Ascending aorta (tissue), 2 donors: ENCODE results near the gene TNKS2. TPM values are rescaled to one million over a fixed set of nuclear protein-coding genes. Genes with fewer than 3 reads are reported as not detected.

Experiments
- DNase-seq, 2 donors: peaks; one replicate each; pipeline ENCODE4 v3.0.0-alpha.2; 2019; ENCODE audit warnings: low spot score in 2 of 2
- H3K27ac ChIP-seq, 2 donors: fragments of 200-600 bp; sonication (generic); one replicate each; pipeline ENCODE4 v1.5.1; 2016 to 2017; ENCODE audit warnings: mild to moderate bottlenecking in 1 of 2
- H3K27me3 ChIP-seq: fragments of 200-600 bp; sonication (generic); one replicate; pipeline ENCODE4 v1.5.1; 2017
- H3K36me3 ChIP-seq, 2 donors: fragments of 200-600 bp; sonication (generic); one replicate each; pipeline ENCODE4 v1.5.1; 2016
- H3K4me1 ChIP-seq, 2 donors: fragments of 200-600 bp; sonication (generic); one replicate each; pipeline ENCODE4 v1.5.1; 2016 to 2017; ENCODE audit warnings: mild to moderate bottlenecking in 1 of 2
- H3K4me3 ChIP-seq, 2 donors: fragments of 200-600 bp; sonication (generic); one replicate each; pipeline ENCODE4 v1.5.1; 2016 to 2017; ENCODE audit warnings: mild to moderate bottlenecking in 1 of 2
- H3K9me3 ChIP-seq, 2 donors: fragments of 200-600 bp; sonication (generic); one replicate each; pipeline ENCODE4 v1.5.1; 2016
- intact Hi-C: fragments of 100-400 bp; cut with DNase I; formaldehyde crosslinking; loops from one replicate; pipeline ENCODE4 v1.15.1; 2023
- total RNA-seq: library from RNA; depleted of rRNA; stranded (reverse); fragments of >200 nt; gene quantifications from one replicate; pipeline ENCODE4 v1.1.0, GENCODE V29; 2016
- TF ChIP-seq, protein P1 (sequence below), 3 experiments: fragments of 200-600 bp in 2 of 3; fragments of 450-650 bp in 1 of 3; sonication (generic) in 2 of 3; IDR thresholded peaks; one replicate each; pipeline ENCODE4 v1.5.1; 2016 to 2019; ENCODE audit warnings: antibody characterized with exemption in 3 of 3, mild to moderate bottlenecking in 1 of 3, moderate library complexity in 1 of 3

The TNKS2 gene
- total RNA-seq, 1 donor from 2014 or later: 26.4 TPM

- no peaks in the 10 kb centered on the region for H3K36me3 ChIP-seq
- peak overlapping the region; percentile 77 to 85 for H3K27ac ChIP-seq
- no peaks in the 10 kb centered on the region for H3K9me3 ChIP-seq
- peaks cover 0 to 6% of the 10 kb centered on the region in 2 donors for H3K4me1 ChIP-seq
- intact Hi-C loops: loop anchor here (2.0 to 5.0 kb wide), 2 partner anchors 22 to 51 kb away; no protein-coding TSS in a partner anchor
- TF ChIP-seq, protein P1, sequence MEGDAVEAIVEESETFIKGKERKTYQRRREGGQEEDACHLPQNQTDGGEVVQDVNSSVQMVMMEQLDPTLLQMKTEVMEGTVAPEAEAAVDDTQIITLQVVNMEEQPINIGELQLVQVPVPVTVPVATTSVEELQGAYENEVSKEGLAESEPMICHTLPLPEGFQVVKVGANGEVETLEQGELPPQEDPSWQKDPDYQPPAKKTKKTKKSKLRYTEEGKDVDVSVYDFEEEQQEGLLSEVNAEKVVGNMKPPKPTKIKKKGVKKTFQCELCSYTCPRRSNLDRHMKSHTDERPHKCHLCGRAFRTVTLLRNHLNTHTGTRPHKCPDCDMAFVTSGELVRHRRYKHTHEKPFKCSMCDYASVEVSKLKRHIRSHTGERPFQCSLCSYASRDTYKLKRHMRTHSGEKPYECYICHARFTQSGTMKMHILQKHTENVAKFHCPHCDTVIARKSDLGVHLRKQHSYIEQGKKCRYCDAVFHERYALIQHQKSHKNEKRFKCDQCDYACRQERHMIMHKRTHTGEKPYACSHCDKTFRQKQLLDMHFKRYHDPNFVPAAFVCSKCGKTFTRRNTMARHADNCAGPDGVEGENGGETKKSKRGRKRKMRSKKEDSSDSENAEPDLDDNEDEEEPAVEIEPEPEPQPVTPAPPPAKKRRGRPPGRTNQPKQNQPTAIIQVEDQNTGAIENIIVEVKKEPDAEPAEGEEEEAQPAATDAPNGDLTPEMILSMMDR (IDR thresholded peaks at IDR 0.05): peak in 2 of 3 experiments; percentile 38 to 49
- no peaks in the 10 kb centered on the region for H3K27me3 ChIP-seq
- DNase-seq: peak in 1 of 2 donors; percentile 86
- H3K4me3 ChIP-seq: peak overlapping the region; percentile 88 to 91
Observed at GRCh38 chr10:91908337-91909116, 110.3 kb downstream of the TNKS2 start.

DNA sequence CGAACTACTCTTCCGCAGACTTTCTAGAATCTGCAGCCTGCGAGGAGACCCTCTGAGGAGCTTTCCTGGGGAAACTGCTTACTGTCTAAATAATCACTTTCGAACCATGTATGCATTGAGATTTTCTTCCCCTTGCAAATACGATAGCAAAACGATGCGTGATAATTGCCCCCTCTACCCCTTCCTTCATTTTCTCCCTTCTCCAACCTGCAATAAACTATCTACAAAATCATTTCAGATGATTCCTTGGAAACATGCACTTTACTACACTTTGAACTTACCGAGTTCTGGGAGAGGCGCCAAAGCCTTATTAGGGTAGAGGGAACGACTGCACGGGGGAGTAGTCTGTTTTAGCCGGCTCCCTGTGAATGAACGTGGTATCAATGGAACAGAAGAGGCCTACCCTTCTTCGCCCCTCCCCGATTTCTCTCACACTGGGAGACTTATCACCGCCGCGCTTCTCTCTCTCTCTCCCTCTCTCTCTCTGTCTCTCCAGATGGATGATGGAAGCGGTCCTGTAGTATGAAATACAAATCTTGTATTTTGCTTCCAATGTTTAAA is 111.0 kb downstream of the TNKS2 start, which contains the start of gene FGFBP3:
TSS of gene FGFBP3 (minus strand) at position 370 of the 561 bp plus-strand sequence. CDS start 517 bp downstream, outside the sequence.
- intact Hi-C loops: loop anchor here (2.0 to 5.0 kb wide), 2 partner anchors 22 to 52 kb away; no protein-coding TSS in a partner anchor
- peaks cover 0 to 6% of the 10 kb centered on the region in 2 donors for H3K4me1 ChIP-seq
- no peak for DNase-seq
- H3K36me3 ChIP-seq: no peaks in the 10 kb centered on the region
- TF ChIP-seq, protein P1 (IDR thresholded peaks at IDR 0.05): no peak
- H3K27ac ChIP-seq: peak within 1 kb of the TSS; percentile 77 to 85
- no peaks in the 10 kb centered on the region for H3K9me3 ChIP-seq
- no peaks in the 10 kb centered on the region for H3K27me3 ChIP-seq
- H3K4me3 ChIP-seq: peak within 1 kb of the TSS; percentile 88 to 91

DNA sequence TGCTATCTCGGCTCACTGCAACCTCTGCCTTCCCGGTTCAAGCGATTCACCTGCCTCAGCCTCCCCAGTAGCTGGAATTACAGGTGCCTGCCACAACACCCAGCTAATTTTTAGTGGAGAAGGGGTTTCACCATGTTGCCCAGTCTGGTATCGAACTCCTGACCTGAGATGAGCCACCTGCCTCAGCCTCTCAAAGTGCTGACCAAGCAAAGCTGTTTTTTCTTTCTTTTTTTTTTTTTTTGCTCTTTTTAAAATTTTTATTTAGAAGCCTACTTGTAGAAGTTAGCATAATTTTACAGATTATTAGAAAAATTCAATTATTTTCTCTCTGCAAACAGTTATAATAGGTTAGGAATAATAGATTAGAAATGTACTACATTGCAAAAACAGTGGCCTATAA is 112.2 kb downstream of the TNKS2 start:
- no peak overlapping the region for H3K27ac ChIP-seq
- no peak overlapping the region for H3K4me3 ChIP-seq
- TF ChIP-seq, protein P1 (IDR thresholded peaks at IDR 0.05): no peak
- intact Hi-C loops: loop anchor here (5.0 kb wide), 3 partner anchors 418 to 613 kb away; no protein-coding TSS in a partner anchor
- DNase-seq: no peak
- H3K36me3 ChIP-seq: no peaks in the 10 kb centered on the region
- H3K9me3 ChIP-seq: no peaks in the 10 kb centered on the region
- no peaks in the 10 kb centered on the region for H3K27me3 ChIP-seq
- peaks cover 0 to 6% of the 10 kb centered on the region in 2 donors for H3K4me1 ChIP-seq

Other genes with a start within 250 kb of the TNKS2 start
- 2.0 TPM for gene PPP1R3C, start 165.4 kb upstream of the TNKS2 start, total RNA-seq
- gene FGFBP3, start 111.1 kb downstream of the TNKS2 start, total RNA-seq: 6.6 TPM
- gene BTAF1, start 125.3 kb downstream of the TNKS2 start, total RNA-seq: 19.9 TPM